HFFc6 (cell line): ENCODE measurements around the gene PACRG. TPM values are rescaled to one million over a fixed set of nuclear protein-coding genes. Genes with fewer than 3 reads are reported as not detected.

Experiments
- DNase-seq: peaks from one replicate; pipeline ENCODE4 v3.0.0-alpha.2; 2018
- H3K27ac Mint-ChIP-seq: 2 replicates; pipeline ENCODE4 v1.8.0; 2020; ENCODE audit warnings: mild to moderate bottlenecking, mixed read lengths
- H3K27me3 Mint-ChIP-seq: 2 replicates; pipeline ENCODE4 v1.8.0; 2021; ENCODE audit warnings: mild to moderate bottlenecking, moderate library complexity, mixed read lengths; ENCODE audit not compliant: insufficient read depth
- H3K36me3 Mint-ChIP-seq: 2 replicates; pipeline ENCODE4 v1.8.0; 2021; ENCODE audit warnings: low read depth, mixed read lengths
- H3K4me1 Mint-ChIP-seq: 2 replicates; pipeline ENCODE4 v1.8.0; 2020; ENCODE audit warnings: low read depth, mixed read lengths
- H3K4me3 Mint-ChIP-seq: 2 replicates; pipeline ENCODE4 v1.8.0; 2020; ENCODE audit warnings: mild to moderate bottlenecking, moderate library complexity, mixed read lengths
- H3K9me3 Mint-ChIP-seq: 2 replicates; pipeline ENCODE4 v1.8.0; 2020; ENCODE audit warnings: mild to moderate bottlenecking, mixed read lengths
- total RNA-seq, 6 experiments: library from RNA; stranded (reverse); fragmentation: NEBNext Ultra II Directional; extraction: Animal tissue kit (Norgen Biotek cat#: 25700); gene quantifications; 2 replicates in 1 of 6; 3 replicates in 5 of 6; pipeline ENCODE4 v1.2.3, GENCODE V29; 2021
- TF ChIP-seq, protein P1 (sequence below): fragments of 200-600 bp; sonication (generic); IDR thresholded peaks from 2 replicates; pipeline ENCODE4 v1.5.0; 2021; ENCODE audit warnings: antibody characterized with exemption, mild to moderate bottlenecking

Gene PACRG
- total RNA-seq, 6 experiments from 2014 or later, result not detected

DNA sequence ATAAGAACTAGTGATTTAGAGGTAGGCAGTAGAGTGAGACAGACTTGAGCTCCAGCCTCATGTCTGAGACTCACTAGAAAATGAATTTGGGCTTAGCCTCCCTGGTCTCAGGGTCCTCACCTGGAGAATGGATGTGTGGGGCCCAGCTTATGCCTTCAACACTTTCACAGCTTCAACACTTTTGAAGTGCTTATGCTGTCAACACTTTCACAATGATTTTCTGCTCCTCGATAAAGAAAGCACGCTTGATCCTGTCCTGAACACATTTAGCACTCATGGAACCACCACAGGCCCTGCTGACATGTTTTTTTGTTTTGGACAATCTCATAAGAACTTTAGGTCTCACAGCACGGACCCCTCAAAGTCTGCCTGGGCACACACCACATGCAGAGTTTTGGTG, 229.3 kb downstream of the PACRG start:
- Mint-ChIP-seq H3K4me1 (peaks cover 13% of the 10 kb centered on the region), H3K4me3 (no peak overlapping the region), H3K36me3 (peaks cover 5% of the 10 kb centered on the region; the same call in 1 of the 2 replicates), H3K27me3 (peaks cover 4% of the 10 kb centered on the region; the same call in 1 of the 2 replicates), H3K9me3 (no peaks in the 10 kb centered on the region), H3K27ac (no peak overlapping the region)
- DNase-seq, result no peak
- TF ChIP-seq, protein P1, sequence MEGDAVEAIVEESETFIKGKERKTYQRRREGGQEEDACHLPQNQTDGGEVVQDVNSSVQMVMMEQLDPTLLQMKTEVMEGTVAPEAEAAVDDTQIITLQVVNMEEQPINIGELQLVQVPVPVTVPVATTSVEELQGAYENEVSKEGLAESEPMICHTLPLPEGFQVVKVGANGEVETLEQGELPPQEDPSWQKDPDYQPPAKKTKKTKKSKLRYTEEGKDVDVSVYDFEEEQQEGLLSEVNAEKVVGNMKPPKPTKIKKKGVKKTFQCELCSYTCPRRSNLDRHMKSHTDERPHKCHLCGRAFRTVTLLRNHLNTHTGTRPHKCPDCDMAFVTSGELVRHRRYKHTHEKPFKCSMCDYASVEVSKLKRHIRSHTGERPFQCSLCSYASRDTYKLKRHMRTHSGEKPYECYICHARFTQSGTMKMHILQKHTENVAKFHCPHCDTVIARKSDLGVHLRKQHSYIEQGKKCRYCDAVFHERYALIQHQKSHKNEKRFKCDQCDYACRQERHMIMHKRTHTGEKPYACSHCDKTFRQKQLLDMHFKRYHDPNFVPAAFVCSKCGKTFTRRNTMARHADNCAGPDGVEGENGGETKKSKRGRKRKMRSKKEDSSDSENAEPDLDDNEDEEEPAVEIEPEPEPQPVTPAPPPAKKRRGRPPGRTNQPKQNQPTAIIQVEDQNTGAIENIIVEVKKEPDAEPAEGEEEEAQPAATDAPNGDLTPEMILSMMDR, result no peak

DNA sequence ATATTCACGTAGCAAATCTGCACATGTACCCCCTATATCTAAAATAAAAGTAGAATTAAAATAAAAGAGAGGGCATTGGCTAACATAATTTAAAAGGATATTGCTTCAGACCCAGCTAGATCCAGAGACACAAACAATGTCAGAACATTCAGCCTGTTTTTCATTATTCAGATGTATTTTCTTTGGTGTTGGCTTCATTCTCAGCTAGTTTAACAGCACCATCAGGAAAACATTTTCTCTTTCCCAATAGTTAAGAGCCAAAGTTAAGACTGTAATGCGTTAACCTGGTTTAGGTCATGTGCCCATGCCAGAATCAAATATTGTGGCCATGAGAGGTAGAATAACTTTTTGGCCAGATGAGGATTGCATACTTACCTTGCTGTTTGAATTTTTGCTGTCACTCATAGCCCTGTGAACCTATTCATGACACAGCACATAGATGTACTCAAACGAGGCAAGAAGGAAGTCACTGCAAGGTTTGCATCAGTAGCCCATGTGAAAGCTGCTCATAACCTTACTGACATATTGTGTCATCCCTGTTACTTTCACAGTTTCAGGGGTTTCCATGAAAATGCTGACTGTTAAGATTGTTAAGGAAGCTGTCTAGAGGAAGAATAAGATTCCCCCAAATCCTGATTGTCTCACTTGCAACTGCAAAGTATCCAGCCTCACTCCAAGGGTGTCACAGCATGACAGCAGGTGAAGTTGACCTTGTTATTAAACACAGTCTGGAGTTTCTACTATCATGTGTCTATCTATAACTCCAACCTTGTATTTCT, 233.1 kb downstream of the PACRG start:
- H3K27me3 Mint-ChIP-seq, result peaks cover 8% of the 10 kb centered on the region
- H3K36me3 Mint-ChIP-seq, result peaks cover 11% of the 10 kb centered on the region
- TF ChIP-seq, protein P1, result no peak
- H3K9me3 Mint-ChIP-seq, result no peaks in the 10 kb centered on the region
- H3K27ac Mint-ChIP-seq, result no peak overlapping the region
- no peak for DNase-seq
- H3K4me1 Mint-ChIP-seq, result peaks cover 49% of the 10 kb centered on the region
- no peak overlapping the region for H3K4me3 Mint-ChIP-seq

DNA sequence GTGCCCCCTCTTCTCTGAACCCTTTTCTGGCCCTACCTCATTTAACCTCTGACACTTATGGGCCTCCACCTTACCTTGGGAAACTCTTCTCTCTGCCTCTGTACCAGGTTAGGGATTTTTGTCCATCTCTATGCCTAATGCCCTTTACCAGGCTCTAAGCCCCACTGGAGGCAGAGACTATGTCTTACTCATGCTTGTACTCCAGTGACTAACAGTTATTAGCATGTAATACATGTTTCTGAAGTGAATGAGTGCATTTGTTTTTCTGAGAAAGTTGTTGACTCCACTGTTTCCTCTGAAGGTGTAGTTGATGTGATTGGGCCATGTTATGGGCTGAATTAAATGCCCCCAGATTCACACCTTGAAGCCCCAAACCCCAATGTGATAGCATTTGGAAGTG, 234.3 kb downstream of the PACRG start:
- TF ChIP-seq, protein P1, result no peak
- H3K4me3 Mint-ChIP-seq, result peak overlapping the region; percentile 23; the same call in 1 of the 2 replicates

DNA sequence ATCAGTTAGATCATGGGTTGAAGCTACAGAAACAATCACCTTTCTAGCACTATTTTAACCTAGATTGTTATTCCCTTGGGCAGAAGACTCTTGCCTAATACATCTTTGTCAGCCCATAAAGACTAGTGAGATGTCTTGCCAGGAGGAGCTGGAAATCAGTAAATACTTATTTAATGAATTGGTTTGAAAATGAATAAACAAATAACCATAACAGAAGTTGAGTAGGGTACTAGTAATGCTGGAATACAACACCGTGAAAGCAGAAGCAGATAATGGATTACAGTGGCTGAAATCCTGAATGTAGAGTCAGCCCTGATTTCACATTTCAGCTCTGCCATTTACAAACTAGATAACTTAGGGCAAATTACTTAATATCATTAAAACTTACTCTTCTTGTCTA, 236.1 kb downstream of the PACRG start:
- Mint-ChIP-seq H3K36me3 (peaks cover 12% of the 10 kb centered on the region), H3K4me1 (peaks cover 52% of the 10 kb centered on the region), H3K4me3 (peak overlapping the region; percentile 39), H3K9me3 (no peaks in the 10 kb centered on the region), H3K27me3 (peaks cover 8% of the 10 kb centered on the region), H3K27ac (peak overlapping the region; percentile 89)
- DNase-seq, result peak; percentile 27
- TF ChIP-seq, protein P1, result no peak

More for the DNA sequence above, 234.3 kb downstream of the PACRG start:
- Mint-ChIP-seq H3K27ac (peak overlapping the region; percentile 52), H3K36me3 (peaks cover 12% of the 10 kb centered on the region), H3K4me1 (peaks cover 52% of the 10 kb centered on the region), H3K9me3 (no peaks in the 10 kb centered on the region), H3K27me3 (peaks cover 8% of the 10 kb centered on the region)
- peak; percentile 34 for DNase-seq

DNA sequence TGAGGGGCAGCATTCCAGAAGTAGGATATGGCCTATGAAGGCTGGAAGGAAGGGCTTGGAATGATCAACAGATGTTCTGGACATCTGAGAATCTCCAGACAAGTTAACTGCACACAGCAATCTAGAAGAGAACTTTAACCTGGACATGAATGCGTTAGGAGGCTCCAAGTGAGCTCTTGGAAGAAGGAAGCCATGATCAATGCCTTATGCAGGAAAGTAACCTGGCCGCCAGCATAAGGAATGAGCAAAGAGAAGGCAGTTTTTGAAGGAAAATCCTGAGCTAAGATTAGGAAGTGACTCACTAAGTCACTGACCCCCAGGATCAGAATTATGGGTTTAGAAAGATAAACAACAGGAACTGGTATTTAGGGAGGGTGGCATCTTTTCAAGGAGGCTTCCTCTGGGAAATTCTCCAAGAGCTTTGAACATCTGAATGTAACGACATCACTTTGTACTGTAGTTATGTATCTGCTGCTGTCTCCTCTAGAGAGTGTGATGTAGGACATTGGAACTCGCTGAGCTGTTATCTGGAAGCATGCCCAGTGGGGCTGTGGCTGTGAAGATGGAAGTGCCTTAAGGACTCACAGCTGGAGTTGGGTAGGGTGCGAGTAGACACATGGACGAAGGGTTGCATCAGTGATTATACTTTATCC, 236.8 kb downstream of the PACRG start:
- Mint-ChIP-seq H3K4me3 (peak overlapping the region; percentile 48), H3K36me3 (peaks cover 8% of the 10 kb centered on the region), H3K9me3 (no peaks in the 10 kb centered on the region), H3K27me3 (peaks cover 6% of the 10 kb centered on the region), H3K4me1 (peaks cover 52% of the 10 kb centered on the region), H3K27ac (peak overlapping the region; percentile 89)
- DNase-seq, result peak; percentile 100
- TF ChIP-seq, protein P1, result no peak
